ENCODE data around the gene NUP210. TPM values are rescaled to one million over a fixed set of nuclear protein-coding genes. Genes with fewer than 3 reads are reported as not detected.

Gene NUP210
- total RNA-seq, 4 donors from 2014 or later, result 1.7 to 3.6 (median 2.7) TPM

DNA sequence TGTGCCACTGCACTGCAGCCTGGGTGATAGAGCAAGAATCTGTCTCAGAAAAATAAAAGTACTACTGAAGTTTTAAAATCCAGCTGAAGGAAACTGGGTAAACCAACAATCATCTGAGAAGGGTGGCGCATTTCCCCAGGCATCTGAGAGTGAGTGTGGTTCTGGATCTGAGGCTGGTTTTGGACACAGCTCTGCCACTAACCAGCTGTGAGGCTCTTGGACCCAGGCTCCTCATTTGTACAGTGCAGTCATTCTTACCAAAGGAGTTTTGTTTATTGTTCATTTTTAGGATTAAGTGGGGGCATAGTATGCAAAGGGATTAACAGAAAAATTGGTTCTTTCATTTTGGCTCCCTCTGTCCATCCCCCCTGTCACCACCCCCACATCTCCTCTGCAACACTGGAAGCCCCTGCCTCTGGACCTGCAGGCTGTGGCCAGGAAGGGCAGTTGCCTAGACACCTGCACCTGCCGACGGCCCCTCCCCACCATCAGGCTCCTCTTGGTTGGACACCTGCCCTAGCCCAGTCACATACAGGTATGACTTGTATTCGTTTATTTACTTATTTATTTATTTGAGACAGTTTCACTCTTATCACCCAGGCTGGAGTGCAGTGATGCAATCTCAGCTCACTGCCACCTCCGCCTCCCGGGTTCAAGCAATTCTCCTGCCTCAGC lies 8.8 kb downstream of the NUP210 start:
- ATAC-seq (no peak), DNase-seq (no peak)
- Histone ChIP-seq H3K9me3 (no peaks in the 10 kb centered on the region), H3K4me1 (no peaks in the 10 kb centered on the region), H3K4me3 (no peak overlapping the region), H3K27me3 (no peaks in the 10 kb centered on the region), H3K36me3 (no peaks in the 10 kb centered on the region), H3K27ac (no peak overlapping the region)
- TF ChIP-seq POLR2A (IDR thresholded peaks at IDR 0.05), result no peak
- TF ChIP-seq, protein P1, sequence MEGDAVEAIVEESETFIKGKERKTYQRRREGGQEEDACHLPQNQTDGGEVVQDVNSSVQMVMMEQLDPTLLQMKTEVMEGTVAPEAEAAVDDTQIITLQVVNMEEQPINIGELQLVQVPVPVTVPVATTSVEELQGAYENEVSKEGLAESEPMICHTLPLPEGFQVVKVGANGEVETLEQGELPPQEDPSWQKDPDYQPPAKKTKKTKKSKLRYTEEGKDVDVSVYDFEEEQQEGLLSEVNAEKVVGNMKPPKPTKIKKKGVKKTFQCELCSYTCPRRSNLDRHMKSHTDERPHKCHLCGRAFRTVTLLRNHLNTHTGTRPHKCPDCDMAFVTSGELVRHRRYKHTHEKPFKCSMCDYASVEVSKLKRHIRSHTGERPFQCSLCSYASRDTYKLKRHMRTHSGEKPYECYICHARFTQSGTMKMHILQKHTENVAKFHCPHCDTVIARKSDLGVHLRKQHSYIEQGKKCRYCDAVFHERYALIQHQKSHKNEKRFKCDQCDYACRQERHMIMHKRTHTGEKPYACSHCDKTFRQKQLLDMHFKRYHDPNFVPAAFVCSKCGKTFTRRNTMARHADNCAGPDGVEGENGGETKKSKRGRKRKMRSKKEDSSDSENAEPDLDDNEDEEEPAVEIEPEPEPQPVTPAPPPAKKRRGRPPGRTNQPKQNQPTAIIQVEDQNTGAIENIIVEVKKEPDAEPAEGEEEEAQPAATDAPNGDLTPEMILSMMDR (IDR thresholded peaks at IDR 0.05 in 4 of 5, conservative IDR thresholded peaks at IDR 0.05 in 1 of 5), result no peak
- intact Hi-C loops (cut with DNase I; ENCODE audit: low total_unique reads), result no loop called here
- in situ Hi-C loops (cut with MboI; ENCODE audit: low sequenced_read_pairs in 4 of 4), result no loop called here

DNA sequence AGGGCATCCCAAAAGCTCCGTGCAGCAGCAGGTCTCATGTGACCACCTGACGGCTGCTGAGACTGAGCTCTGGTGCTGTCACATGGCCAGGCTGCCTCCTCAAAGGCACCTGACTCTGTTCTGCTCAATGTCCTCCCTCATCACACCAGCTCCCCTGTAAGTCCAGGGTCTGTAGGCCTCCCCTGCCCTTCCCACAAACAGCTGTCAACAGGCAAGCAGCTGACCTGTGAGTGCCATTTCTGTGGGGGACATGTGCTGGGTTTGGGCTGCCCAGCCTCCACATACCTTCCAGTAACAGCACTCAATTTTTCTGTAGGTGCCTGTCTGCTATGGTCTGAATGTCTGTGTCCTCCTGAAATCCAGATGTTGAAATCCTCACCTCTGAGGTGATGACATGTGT lies 11.2 kb downstream of the NUP210 start:
- Histone ChIP-seq H3K4me3 (no peak overlapping the region), H3K27me3 (no peaks in the 10 kb centered on the region), H3K36me3 (no peaks in the 10 kb centered on the region), H3K4me1 (no peaks in the 10 kb centered on the region), H3K27ac (no peak overlapping the region), H3K9me3 (no peaks in the 10 kb centered on the region)
- ATAC-seq, result no peak
- intact Hi-C loops (cut with DNase I; ENCODE audit: low total_unique reads) (no loop called here), in situ Hi-C loops (cut with MboI; ENCODE audit: low sequenced_read_pairs in 4 of 4) (no loop called here)
- TF ChIP-seq, protein P1 (IDR thresholded peaks at IDR 0.05 in 4 of 5, conservative IDR thresholded peaks at IDR 0.05 in 1 of 5), result no peak
- no peak for TF ChIP-seq POLR2A (IDR thresholded peaks at IDR 0.05)
- no peak for DNase-seq

GRCh38 chr3:13407926-13408325 lies 12.2 kb downstream of the NUP210 start:
- no peaks in the 10 kb centered on the region for H3K27me3 ChIP-seq
- intact Hi-C loops (cut with DNase I; ENCODE audit: low total_unique reads), result no loop called here
- H3K27ac ChIP-seq, result no peak overlapping the region
- ATAC-seq (no peak), DNase-seq (no peak)
- no peaks in the 10 kb centered on the region for H3K9me3 ChIP-seq
- in situ Hi-C loops (cut with MboI; ENCODE audit: low sequenced_read_pairs in 4 of 4), result no loop called here
- TF ChIP-seq POLR2A (IDR thresholded peaks at IDR 0.05), result no peak
- TF ChIP-seq, protein P1 (IDR thresholded peaks at IDR 0.05 in 4 of 5, conservative IDR thresholded peaks at IDR 0.05 in 1 of 5), result no peak
- H3K4me1 ChIP-seq, result no peaks in the 10 kb centered on the region
- H3K4me3 ChIP-seq, result no peak overlapping the region
- H3K36me3 ChIP-seq, result no peaks in the 10 kb centered on the region

GRCh38 chr3:13407475-13407874 lies 12.6 kb downstream of the NUP210 start:
- H3K27ac ChIP-seq, result no peak overlapping the region
- ATAC-seq (no peak), DNase-seq (no peak)
- no peak overlapping the region for H3K4me3 ChIP-seq
- H3K9me3 ChIP-seq, result no peaks in the 10 kb centered on the region
- in situ Hi-C loops (cut with MboI; ENCODE audit: low sequenced_read_pairs in 4 of 4) (no loop called here), intact Hi-C loops (cut with DNase I; ENCODE audit: low total_unique reads) (no loop called here)
- no peak for TF ChIP-seq POLR2A (IDR thresholded peaks at IDR 0.05)
- H3K36me3 ChIP-seq, result no peaks in the 10 kb centered on the region
- no peaks in the 10 kb centered on the region for H3K27me3 ChIP-seq
- H3K4me1 ChIP-seq, result no peaks in the 10 kb centered on the region

DNA sequence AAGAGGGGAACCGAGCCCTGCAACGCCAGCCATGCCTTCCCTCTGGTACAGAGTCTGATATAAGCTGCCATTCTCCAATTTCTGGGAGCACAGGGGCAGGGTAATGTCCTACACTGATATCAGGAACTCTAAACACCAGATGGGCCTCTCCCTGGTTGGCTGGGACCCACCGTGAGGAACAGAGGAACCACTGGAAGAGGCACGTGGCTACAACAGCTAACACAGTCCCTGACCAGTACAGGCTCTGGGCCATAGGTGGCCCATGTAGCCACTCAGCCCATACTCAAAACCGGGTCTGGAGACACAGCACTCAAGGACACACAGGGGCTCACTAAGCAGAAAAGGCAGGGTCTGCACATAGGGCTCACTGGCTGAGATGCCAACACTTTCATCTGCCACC lies 13.9 kb downstream of the NUP210 start:
- H3K36me3 ChIP-seq, result no peaks in the 10 kb centered on the region
- intact Hi-C loops (cut with DNase I; ENCODE audit: low total_unique reads) (no loop called here), in situ Hi-C loops (cut with MboI; ENCODE audit: low sequenced_read_pairs in 4 of 4) (no loop called here)
- H3K4me3 ChIP-seq, result no peak overlapping the region
- ATAC-seq (no peak), DNase-seq (no peak)
- H3K27ac ChIP-seq, result no peak overlapping the region
- H3K27me3 ChIP-seq, result no peaks in the 10 kb centered on the region
- TF ChIP-seq, protein P1 (IDR thresholded peaks at IDR 0.05 in 4 of 5, conservative IDR thresholded peaks at IDR 0.05 in 1 of 5), result no peak
- TF ChIP-seq POLR2A (IDR thresholded peaks at IDR 0.05), result no peak
- no peaks in the 10 kb centered on the region for H3K4me1 ChIP-seq
- no peaks in the 10 kb centered on the region for H3K9me3 ChIP-seq
